ENCODE measurements around the gene ACTL8. TPM values are rescaled to one million over a fixed set of nuclear protein-coding genes. Genes with fewer than 3 reads are reported as not detected.

ACTL8 gene
- total RNA-seq, 1 experiment from 2014 or later = not detected

GRCh38 chr1:17802945-17803344 is 47.8 kb downstream of the ACTL8 start:
- Histone ChIP-seq H3K27ac (ENCODE audit: low read length) (no peak overlapping the region), H3K4me1 (ENCODE audit: control insufficient read depth, insufficient read depth, low read length) (no peaks in the 10 kb centered on the region), H3K9me3 (ENCODE audit: control insufficient read depth, insufficient read depth, low read depth, low read length) (no peaks in the 10 kb centered on the region), H3K4me3 (ENCODE audit: low read depth in 2 of 2, low read length in 2 of 2) (no peak overlapping the region), H3K27me3 (ENCODE audit: control insufficient read depth, insufficient read depth, low read length) (peaks cover 17% of the 10 kb centered on the region), H3K36me3 (ENCODE audit: control insufficient read depth, insufficient read depth, low read length) (no peaks in the 10 kb centered on the region)
- in situ Hi-C loops (cut with HindIII; ENCODE audit: low pct_unique_long_range_greater_than_20kb, low sequenced_read_pairs) (no loop called here), intact Hi-C loops (cut with micrococcal nuclease; ENCODE audit: unreplicated experiment) (no loop called here)
- no peak for TF ChIP-seq SIN3A (IDR thresholded peaks at IDR 0.05; ENCODE audit: borderline replicate concordance, insufficient read depth, low read depth, low read length)
- no peak for TF ChIP-seq REST (IDR thresholded peaks at IDR 0.05; ENCODE audit: insufficient read depth in 1 of 2, low read depth in 2 of 2, low read length in 1 of 2)
- no peak for TF ChIP-seq TCF7L2 (IDR thresholded peaks at IDR 0.05; ENCODE audit: low read depth, low read length)
- TF ChIP-seq CTCF (IDR thresholded peaks at IDR 0.05) = no peak
- no peak for TF ChIP-seq POLR2AphosphoS5 (IDR thresholded peaks at IDR 0.05; ENCODE audit: low read depth, low read length)
- ChIA-PET CTCF (interaction anchor here (0.6 kb wide), 1 partner anchor 27 kb away, joined by 3 read pairs; no protein-coding TSS in a partner anchor), POLR2A (no interaction called here)
- DNase-seq (ENCODE audit: low read depth, low spot score) = no peak
- no peak for ATAC-seq
- BruUV-seq (replicated peaks) = no TSS peak

- TF ChIP-seq REST (IDR thresholded peaks at IDR 0.05; ENCODE audit: insufficient read depth in 1 of 2, low read depth in 2 of 2, low read length in 1 of 2) (no peak), SIN3A (IDR thresholded peaks at IDR 0.05; ENCODE audit: borderline replicate concordance, insufficient read depth, low read depth, low read length) (no peak), CTCF (IDR thresholded peaks at IDR 0.05) (no peak), POLR2AphosphoS5 (IDR thresholded peaks at IDR 0.05; ENCODE audit: low read depth, low read length) (no peak), TCF7L2 (IDR thresholded peaks at IDR 0.05; ENCODE audit: low read depth, low read length) (no peak)
- no TSS peak for BruUV-seq (replicated peaks)
- Histone ChIP-seq H3K4me1 (ENCODE audit: control insufficient read depth, insufficient read depth, low read length) (no peaks in the 10 kb centered on the region), H3K27ac (ENCODE audit: low read length) (no peak overlapping the region), H3K4me3 (ENCODE audit: low read depth in 2 of 2, low read length in 2 of 2) (no peak overlapping the region), H3K36me3 (ENCODE audit: control insufficient read depth, insufficient read depth, low read length) (no peaks in the 10 kb centered on the region), H3K9me3 (ENCODE audit: control insufficient read depth, insufficient read depth, low read depth, low read length) (no peaks in the 10 kb centered on the region), H3K27me3 (ENCODE audit: control insufficient read depth, insufficient read depth, low read length) (peaks cover 10% of the 10 kb centered on the region)
- in situ Hi-C loops (cut with HindIII; ENCODE audit: low pct_unique_long_range_greater_than_20kb, low sequenced_read_pairs) (no loop called here), intact Hi-C loops (cut with micrococcal nuclease; ENCODE audit: unreplicated experiment) (no loop called here)
- CTCF ChIA-PET = no interaction called here
- POLR2A ChIA-PET = no interaction called here
- DNase-seq (ENCODE audit: low read depth, low spot score) = no peak
- no peak for ATAC-seq
These were observed 50.9 kb downstream of the ACTL8 start for GRCh38 chr1:17805869-17806684.

Measured in Panc1 (cell line).